Peyer's patch (tissue), 4 donors: ENCODE measurements around the gene ZNF407. TPM values are rescaled to one million over a fixed set of nuclear protein-coding genes. Genes with fewer than 3 reads are reported as not detected.

Experiments
- DNase-seq, 3 donors: peaks; one replicate each; pipeline ENCODE4 v3.0.0-alpha.2; 2017 to 2019
- H3K27ac ChIP-seq, 4 donors: fragments of 200-600 bp; sonication (generic); one replicate each; pipeline ENCODE4 v1.5.1; 2016 to 2019
- H3K27me3 ChIP-seq, 2 donors: fragments of 200-600 bp; sonication (generic); one replicate each; pipeline ENCODE4 v1.5.1; 2019
- H3K36me3 ChIP-seq, 3 donors: fragments of 200-600 bp; sonication (generic); one replicate each; pipeline ENCODE4 v1.5.1; 2016 to 2019
- H3K4me1 ChIP-seq, 4 donors: fragments of 200-600 bp; sonication (generic); one replicate each; pipeline ENCODE4 v1.5.1; 2016 to 2019
- H3K4me3 ChIP-seq, 4 donors: fragments of 200-600 bp; sonication (generic); 1 replicate in 3 of 4; 2 replicates in 1 of 4; pipeline ENCODE4 v1.5.1; 2016 to 2019; ENCODE audit warnings: mild to moderate bottlenecking in 1 of 4
- H3K9me3 ChIP-seq, 4 donors: fragments of 200-600 bp; sonication (generic); one replicate each; pipeline ENCODE4 v1.5.1; 2016 to 2019; ENCODE audit warnings: mild to moderate bottlenecking in 1 of 4
- CTCF ChIP-seq, 6 experiments: fragments of 450-650 bp in 4 of 6; fragments of 200-600 bp in 2 of 6; sonication (generic) in 1 of 6; IDR thresholded peaks; one replicate each; pipeline ENCODE4 v1.5.1; 2017 to 2019; ENCODE audit warnings: antibody characterized with exemption in 6 of 6, mild to moderate bottlenecking in 3 of 6, moderate library complexity in 1 of 6
- POLR2A ChIP-seq, 2 donors: fragments of 450-650 bp; IDR thresholded peaks; one replicate each; pipeline ENCODE4 v1.5.1; 2017; ENCODE audit warnings: antibody characterized with exemption in 2 of 2, mild to moderate bottlenecking in 2 of 2, moderate library complexity in 2 of 2
- total RNA-seq, 4 donors: library from RNA; depleted of rRNA; stranded (reverse); fragments of >200 nt; gene quantifications; one replicate each; pipeline ENCODE4 v1.1.0, GENCODE V29; 2016

ZNF407 gene
- total RNA-seq, 4 donors from 2014 or later = 24.0 to 54.5 (median 32.3) TPM

GRCh38 chr18:75064513-75064905 lies 466.8 kb downstream of the ZNF407 start:
- no peak overlapping the region for H3K4me3 ChIP-seq
- no peak overlapping the region for H3K27ac ChIP-seq
- DNase-seq = no peak
- no peak for TF ChIP-seq CTCF (IDR thresholded peaks at IDR 0.05)
- TF ChIP-seq POLR2A (IDR thresholded peaks at IDR 0.05) = no peak
- no peaks in the 10 kb centered on the region for H3K9me3 ChIP-seq
- H3K4me1 ChIP-seq = no peaks in the 10 kb centered on the region
- no peaks in the 10 kb centered on the region for H3K27me3 ChIP-seq
- H3K36me3 ChIP-seq = peaks cover 0 to 18% (median 0%) of the 10 kb centered on the region in 3 donors

- DNase-seq = peak in 1 of 3 donors; percentile 33
- Histone ChIP-seq H3K4me1 (peaks cover 0 to 6% (median 2%) of the 10 kb centered on the region in 4 donors), H3K27me3 (no peaks in the 10 kb centered on the region), H3K4me3 (no peak overlapping the region), H3K9me3 (no peaks in the 10 kb centered on the region), H3K36me3 (peaks cover 0 to 18% (median 0%) of the 10 kb centered on the region in 3 donors), H3K27ac (no peak overlapping the region)
- no peak for TF ChIP-seq POLR2A (IDR thresholded peaks at IDR 0.05)
These were observed 467.8 kb downstream of the ZNF407 start for GRCh38 chr18:75065251-75066000.

- no peaks in the 10 kb centered on the region for H3K27me3 ChIP-seq
- H3K4me3 ChIP-seq = no peak overlapping the region
- peaks cover 0 to 7% (median 4%) of the 10 kb centered on the region in 4 donors for H3K4me1 ChIP-seq
- no peaks in the 10 kb centered on the region for H3K9me3 ChIP-seq
- H3K27ac ChIP-seq = no peak overlapping the region
- TF ChIP-seq POLR2A (IDR thresholded peaks at IDR 0.05) = no peak
- no peak for TF ChIP-seq CTCF (IDR thresholded peaks at IDR 0.05)
- peak in 1 of 3 donors; percentile 23 for DNase-seq
- peaks cover 0 to 18% (median 0%) of the 10 kb centered on the region in 3 donors for H3K36me3 ChIP-seq
These were observed 468.6 kb downstream of the ZNF407 start for GRCh38 chr18:75066021-75066880.

GRCh38 chr18:75066936-75067335 lies 469.3 kb downstream of the ZNF407 start:
- H3K9me3 ChIP-seq = no peaks in the 10 kb centered on the region
- H3K36me3 ChIP-seq = peaks cover 0 to 18% (median 0%) of the 10 kb centered on the region in 3 donors
- DNase-seq = no peak
- H3K4me3 ChIP-seq = no peak overlapping the region
- no peaks in the 10 kb centered on the region for H3K27me3 ChIP-seq
- no peak for TF ChIP-seq CTCF (IDR thresholded peaks at IDR 0.05)
- no peak for TF ChIP-seq POLR2A (IDR thresholded peaks at IDR 0.05)
- no peak overlapping the region for H3K27ac ChIP-seq
- peaks cover 0 to 8% (median 7%) of the 10 kb centered on the region in 4 donors for H3K4me1 ChIP-seq

- no peaks in the 10 kb centered on the region for H3K27me3 ChIP-seq
- H3K9me3 ChIP-seq = no peaks in the 10 kb centered on the region
- H3K4me1 ChIP-seq = peaks cover 0 to 8% (median 7%) of the 10 kb centered on the region in 4 donors
- DNase-seq = peak in 1 of 3 donors; percentile 23
- H3K36me3 ChIP-seq = peaks cover 0 to 14% (median 0%) of the 10 kb centered on the region in 3 donors
- H3K27ac ChIP-seq = no peak overlapping the region
- H3K4me3 ChIP-seq = no peak overlapping the region
- no peak for TF ChIP-seq POLR2A (IDR thresholded peaks at IDR 0.05)
- no peak for TF ChIP-seq CTCF (IDR thresholded peaks at IDR 0.05)
These were observed 470.5 kb downstream of the ZNF407 start for GRCh38 chr18:75067996-75068645.
